H9 (cell line): ENCODE data around the gene SMIM32. TPM values are rescaled to one million over a fixed set of nuclear protein-coding genes. Genes with fewer than 3 reads are reported as not detected.

Experiments used
- DNase-seq: peaks from one replicate; pipeline ENCODE4 v3.0.0-alpha.2; 2017
- H2AFZ ChIP-seq: one replicate; pipeline ENCODE4 v1.6.1; 2013; ENCODE audit warnings: mild to moderate bottlenecking, low read length, control low read depth, moderate library complexity
- H2AK5ac ChIP-seq: 2 replicates; pipeline ENCODE4 v1.6.1; 2013; ENCODE audit warnings: low read length, control low read depth, mixed read lengths; ENCODE audit not compliant: insufficient read length
- H2BK120ac ChIP-seq: one replicate; pipeline ENCODE4 v1.6.1; 2013; ENCODE audit warnings: low read depth, mild to moderate bottlenecking, low read length, control low read depth, inconsistent platforms; ENCODE audit not compliant: poor library complexity, severe bottlenecking
- H2BK12ac ChIP-seq: 2 replicates; pipeline ENCODE4 v1.6.1; 2013; ENCODE audit warnings: low read length, control low read depth, mixed read lengths, low read depth; ENCODE audit not compliant: insufficient read length
- H2BK15ac ChIP-seq: 2 replicates; pipeline ENCODE4 v1.6.1; 2013; ENCODE audit warnings: low read depth, low read length, control low read depth
- H2BK20ac ChIP-seq: one replicate; pipeline ENCODE4 v1.6.1; 2013; ENCODE audit warnings: low read depth, mild to moderate bottlenecking, low read length, control low read depth, inconsistent platforms; ENCODE audit not compliant: poor library complexity, severe bottlenecking
- H2BK5ac ChIP-seq: 2 replicates; pipeline ENCODE4 v1.6.1; 2013; ENCODE audit warnings: low read length, control low read depth, mixed read lengths; ENCODE audit not compliant: insufficient read length
- H3K14ac ChIP-seq: 2 replicates; pipeline ENCODE4 v1.6.1; 2013; ENCODE audit warnings: low read length, control low read depth; ENCODE audit not compliant: insufficient read depth
- H3K18ac ChIP-seq: 2 replicates; pipeline ENCODE4 v1.6.1; 2013; ENCODE audit warnings: low read depth, mild to moderate bottlenecking, mixed read lengths, low read length, control low read depth; ENCODE audit not compliant: insufficient read length
- H3K23ac ChIP-seq: 2 replicates; pipeline ENCODE4 v1.6.1; 2013; ENCODE audit warnings: low read length, control low read depth, mixed read lengths, low read depth; ENCODE audit not compliant: insufficient read length
- H3K23me2 ChIP-seq: 2 replicates; pipeline ENCODE4 v1.6.1; 2013; ENCODE audit warnings: low read depth, mild to moderate bottlenecking, mixed read lengths, low read length, control low read depth; ENCODE audit not compliant: insufficient read length, poor library complexity, severe bottlenecking
- H3K27ac ChIP-seq: 2 replicates; pipeline ENCODE4 v1.5.1; 2013; ENCODE audit warnings: low read length, control low read depth, mixed read lengths, low read depth; ENCODE audit not compliant: insufficient read length
- H3K27me3 ChIP-seq: 2 replicates; pipeline ENCODE4 v1.6.1; 2013; ENCODE audit warnings: low read length, control low read depth, inconsistent platforms; ENCODE audit not compliant: insufficient read depth
- H3K4ac ChIP-seq: 2 replicates; pipeline ENCODE4 v1.6.1; 2013; ENCODE audit warnings: low read depth, mild to moderate bottlenecking, control low read depth, inconsistent platforms, low read length, moderate library complexity
- H3K4me1 ChIP-seq: 2 replicates; pipeline ENCODE4 v1.6.1; 2013; ENCODE audit warnings: low read length, control low read depth, inconsistent platforms; ENCODE audit not compliant: insufficient read depth
- H3K4me2 ChIP-seq: 2 replicates; pipeline ENCODE4 v1.6.1; 2013; ENCODE audit warnings: low read length, control low read depth, mixed read lengths; ENCODE audit not compliant: insufficient read length, insufficient read depth
- H3K56ac ChIP-seq: 2 replicates; pipeline ENCODE4 v1.6.1; 2013; ENCODE audit warnings: low read depth, mild to moderate bottlenecking, mixed read lengths, low read length, control low read depth; ENCODE audit not compliant: insufficient read length
- H3K79me1 ChIP-seq: 2 replicates; pipeline ENCODE4 v1.6.1; 2013; ENCODE audit warnings: low read depth, mild to moderate bottlenecking, moderate library complexity, low read length, control low read depth, inconsistent platforms; ENCODE audit not compliant: insufficient read depth, poor library complexity, severe bottlenecking
- H3K79me2 ChIP-seq: 2 replicates; pipeline ENCODE4 v1.6.1; 2013; ENCODE audit warnings: low read length, control low read depth, inconsistent platforms; ENCODE audit not compliant: insufficient read depth
- H3K9ac ChIP-seq: 2 replicates; pipeline ENCODE4 v1.6.1; 2013; ENCODE audit warnings: low read length, control low read depth, mixed read lengths; ENCODE audit not compliant: insufficient read length; ENCODE audit errors: extremely low read depth
- H3K9me3 ChIP-seq: one replicate; pipeline ENCODE4 v1.6.1; 2013; ENCODE audit warnings: low read depth, low read length, inconsistent platforms; ENCODE audit not compliant: control insufficient read depth
- H3T11ph ChIP-seq: one replicate; pipeline ENCODE4 v1.6.1; 2013; ENCODE audit warnings: mild to moderate bottlenecking, low read length, control low read depth, inconsistent platforms
- H4K20me1 ChIP-seq: one replicate; pipeline ENCODE4 v1.6.1; 2013; ENCODE audit not compliant: control insufficient read depth, insufficient read length, insufficient read depth
- H4K5ac ChIP-seq: 2 replicates; pipeline ENCODE4 v1.6.1; 2013; ENCODE audit warnings: low read depth, mild to moderate bottlenecking, mixed read lengths, low read length, control low read depth; ENCODE audit not compliant: insufficient read length
- H4K8ac ChIP-seq: replicated peaks from 2 replicates; pipeline ENCODE4 v1.6.1; 2013; ENCODE audit warnings: low read length, control low read depth, mixed read lengths, low read depth; ENCODE audit not compliant: insufficient read length
- H4K91ac ChIP-seq: 2 replicates; pipeline ENCODE4 v1.6.1; 2013; ENCODE audit warnings: low read depth, mild to moderate bottlenecking, moderate library complexity, mixed read lengths, low read length, control low read depth; ENCODE audit not compliant: insufficient read length
- H3K27ac Mint-ChIP-seq, 3 experiments: 2 replicates in 2 of 3; 3 replicates in 1 of 3; pipeline ENCODE4 v1.8.0; 2020 to 2021; ENCODE audit warnings: mixed read lengths in 3 of 3, mild to moderate bottlenecking in 1 of 3, moderate library complexity in 1 of 3
- H3K27me3 Mint-ChIP-seq: 2 replicates; pipeline ENCODE4 v1.8.0; 2021; ENCODE audit warnings: low read depth, mild to moderate bottlenecking, moderate library complexity, mixed read lengths
- H3K36me3 Mint-ChIP-seq, 3 experiments: 2 replicates in 2 of 3; 3 replicates in 1 of 3; pipeline ENCODE4 v1.8.0; 2020 to 2021; ENCODE audit warnings: low read depth in 3 of 3, mixed read lengths in 3 of 3; ENCODE audit not compliant: insufficient read depth in 1 of 3
- H3K4me1 Mint-ChIP-seq, 2 experiments: 2 replicates each; pipeline ENCODE4 v1.8.0; 2020; ENCODE audit warnings: mixed read lengths in 2 of 2
- H3K4me3 Mint-ChIP-seq, 2 experiments: 2 replicates in 1 of 2; 3 replicates in 1 of 2; pipeline ENCODE4 v1.8.0; 2020 to 2021; ENCODE audit warnings: mild to moderate bottlenecking in 2 of 2, mixed read lengths in 2 of 2, moderate library complexity in 1 of 2
- H3K9me3 Mint-ChIP-seq, 2 experiments: 2 replicates in 1 of 2; 3 replicates in 1 of 2; pipeline ENCODE4 v1.8.0; 2020; ENCODE audit warnings: mild to moderate bottlenecking in 2 of 2, mixed read lengths in 2 of 2, moderate library complexity in 1 of 2
- WGBS: extraction: QIAGEN DNeasy Blood & Tissue Kit; methylation state at CpG from one replicate; pipeline ENCODE4 v1.1.7; 2013; ENCODE audit warnings: missing lambda C conversion rate, low lambda C conversion rate, mixed read lengths; ENCODE audit not compliant: insufficient read length; ENCODE audit errors: extremely low coverage; 5-methylcytosine and 5-hydroxymethylcytosine counted together
- total RNA-seq: library from RNA; stranded (reverse); gene quantifications from 2 replicates; pipeline ENCODE4 v1.2.1, GENCODE V29; 2021
- TF ChIP-seq, protein P1 (sequence below): fragments of 200-600 bp; sonication (generic); conservative IDR thresholded peaks from 3 replicates; pipeline ENCODE4 v1.8.0; 2021; ENCODE audit warnings: antibody characterized with exemption, mild to moderate bottlenecking

The SMIM32 gene
- total RNA-seq, 1 experiment from 2014 or later = not detected

DNA sequence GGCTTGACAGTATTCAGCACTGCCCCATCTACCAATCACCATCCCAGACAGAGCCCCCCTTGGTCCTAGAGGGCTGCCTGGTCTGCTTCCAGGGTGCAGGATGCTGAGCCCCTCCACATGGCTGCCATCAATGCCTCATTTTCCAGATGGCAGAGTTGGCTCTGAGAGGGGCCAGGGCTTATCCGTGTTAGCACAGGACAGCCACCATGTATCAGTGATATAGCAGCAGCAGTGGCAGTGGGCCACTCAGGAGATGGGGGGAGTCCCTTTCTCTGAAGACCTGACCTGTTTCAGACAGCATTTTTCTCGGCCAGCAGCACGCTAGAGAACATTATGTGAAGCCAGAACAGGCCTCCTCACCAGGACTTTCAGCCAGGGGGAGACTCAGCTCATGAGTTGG, 1.6 kb upstream of the SMIM32 start:
- H3K4me1 Mint-ChIP-seq = peaks cover 19 to 24% of the 10 kb centered on the region in 2 experiments
- H3K4ac ChIP-seq = no peak overlapping the region
- H2BK5ac ChIP-seq = no peak overlapping the region
- TF ChIP-seq, protein P1, sequence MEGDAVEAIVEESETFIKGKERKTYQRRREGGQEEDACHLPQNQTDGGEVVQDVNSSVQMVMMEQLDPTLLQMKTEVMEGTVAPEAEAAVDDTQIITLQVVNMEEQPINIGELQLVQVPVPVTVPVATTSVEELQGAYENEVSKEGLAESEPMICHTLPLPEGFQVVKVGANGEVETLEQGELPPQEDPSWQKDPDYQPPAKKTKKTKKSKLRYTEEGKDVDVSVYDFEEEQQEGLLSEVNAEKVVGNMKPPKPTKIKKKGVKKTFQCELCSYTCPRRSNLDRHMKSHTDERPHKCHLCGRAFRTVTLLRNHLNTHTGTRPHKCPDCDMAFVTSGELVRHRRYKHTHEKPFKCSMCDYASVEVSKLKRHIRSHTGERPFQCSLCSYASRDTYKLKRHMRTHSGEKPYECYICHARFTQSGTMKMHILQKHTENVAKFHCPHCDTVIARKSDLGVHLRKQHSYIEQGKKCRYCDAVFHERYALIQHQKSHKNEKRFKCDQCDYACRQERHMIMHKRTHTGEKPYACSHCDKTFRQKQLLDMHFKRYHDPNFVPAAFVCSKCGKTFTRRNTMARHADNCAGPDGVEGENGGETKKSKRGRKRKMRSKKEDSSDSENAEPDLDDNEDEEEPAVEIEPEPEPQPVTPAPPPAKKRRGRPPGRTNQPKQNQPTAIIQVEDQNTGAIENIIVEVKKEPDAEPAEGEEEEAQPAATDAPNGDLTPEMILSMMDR = no peak
- DNase-seq = no peak
- H3K27ac Mint-ChIP-seq = no peak overlapping the region
- no peak overlapping the region for H4K91ac ChIP-seq
- H3K36me3 Mint-ChIP-seq = peaks cover 0 to 2% (median 0%) of the 10 kb centered on the region in 3 experiments; a peak in 2 of 7 replicates
- no peak overlapping the region for H2AFZ ChIP-seq
- H4K20me1 ChIP-seq = no peaks in the 10 kb centered on the region
- H2BK20ac ChIP-seq = no peak overlapping the region
- H2BK120ac ChIP-seq = no peak overlapping the region
- no peak overlapping the region for H3K14ac ChIP-seq
- no peak overlapping the region for H2BK12ac ChIP-seq
- H3K23ac ChIP-seq = no peak overlapping the region
- no peak overlapping the region for H4K5ac ChIP-seq
- H4K8ac ChIP-seq = no peak overlapping the region
- H3K9me3 ChIP-seq = no peaks in the 10 kb centered on the region
- no peak overlapping the region for H2BK15ac ChIP-seq
- H3K79me1 ChIP-seq = no peaks in the 10 kb centered on the region
- H3K9ac ChIP-seq = no peak overlapping the region
- no peaks in the 10 kb centered on the region for H3K9me3 Mint-ChIP-seq
- peaks cover 59% of the 10 kb centered on the region for H3K27me3 ChIP-seq
- no peak overlapping the region for H3K18ac ChIP-seq
- peaks cover 99% of the 10 kb centered on the region for H3K27me3 Mint-ChIP-seq
- no peaks in the 10 kb centered on the region for H3K79me2 ChIP-seq
- WGBS = no CpG with 5 or more reads among the region's 3 CpGs
- peaks cover 16% of the 10 kb centered on the region for H3K23me2 ChIP-seq
- no peaks in the 10 kb centered on the region for H3K4me1 ChIP-seq
- H3K56ac ChIP-seq = no peak overlapping the region
- no peak overlapping the region for H3K27ac ChIP-seq
- H3K4me2 ChIP-seq = no peak overlapping the region
- no peak overlapping the region for H3T11ph ChIP-seq
- peak overlapping the region in 1 of 2 experiments; percentile 27; a peak in 1 of 5 replicates for H3K4me3 Mint-ChIP-seq
- no peak overlapping the region for H2AK5ac ChIP-seq
